GM23338 (cell line): ENCODE measurements around the gene CNTNAP2. TPM values are rescaled to one million over a fixed set of nuclear protein-coding genes. Genes with fewer than 3 reads are reported as not detected.

Source experiments
- ATAC-seq: fragments of 200-7000 bp; cut with Tn5 transposase; 3 replicates; pipeline ENCODE4 v1.9.1; 2020
- DNase-seq: peaks from one replicate; pipeline ENCODE4 v3.0.0-alpha.2; 2015; ENCODE audit warnings: low spot score
- H2AFZ ChIP-seq: fragments of 200-600 bp; sonication (generic); 2 replicates; pipeline ENCODE4 v1.8.0; 2016; ENCODE audit warnings: antibody characterized with exemption, mild to moderate bottlenecking, moderate library complexity
- H3F3A ChIP-seq: fragments of 200-600 bp; sonication (generic); replicated peaks from 2 replicates; pipeline ENCODE4 v1.8.0; 2017; ENCODE audit warnings: antibody characterized with exemption, mixed run types, low read depth
- H3K27ac ChIP-seq: fragments of 200-600 bp; sonication (generic); 2 replicates; pipeline ENCODE4 v1.6.1; 2016; ENCODE audit warnings: low read depth
- H3K27me3 ChIP-seq: fragments of 200-600 bp; sonication (generic); 2 replicates; pipeline ENCODE4 v1.8.0; 2016; ENCODE audit warnings: mild to moderate bottlenecking, mixed run types, moderate library complexity; ENCODE audit not compliant: insufficient read depth
- H3K36me3 ChIP-seq: fragments of 200-600 bp; sonication (generic); 2 replicates; pipeline ENCODE4 v1.8.0; 2016; ENCODE audit warnings: mild to moderate bottlenecking; ENCODE audit not compliant: insufficient read depth
- H3K4me1 ChIP-seq: fragments of 200-600 bp; sonication (generic); 2 replicates; pipeline ENCODE4 v1.8.0; 2016; ENCODE audit warnings: mild to moderate bottlenecking, moderate library complexity; ENCODE audit not compliant: insufficient read depth
- H3K4me2 ChIP-seq: fragments of 200-600 bp; sonication (generic); 2 replicates; pipeline ENCODE4 v1.7.1; 2017; ENCODE audit warnings: mixed run types
- H3K4me3 ChIP-seq: fragments of 200-600 bp; sonication (generic); 2 replicates; pipeline ENCODE4 v1.6.1; 2016; ENCODE audit warnings: mixed run types
- H3K79me2 ChIP-seq: fragments of 200-600 bp; sonication (generic); replicated peaks from 2 replicates; pipeline ENCODE4 v1.8.0; 2017; ENCODE audit warnings: mild to moderate bottlenecking; ENCODE audit not compliant: insufficient read depth
- H3K9me2 ChIP-seq: fragments of 200-600 bp; sonication (generic); 2 replicates; pipeline ENCODE4 v1.8.0; 2017; ENCODE audit not compliant: insufficient read depth
- H4K20me1 ChIP-seq: fragments of 200-600 bp; sonication (generic); replicated peaks from 2 replicates; pipeline ENCODE4 v1.8.0; 2017; ENCODE audit warnings: mild to moderate bottlenecking; ENCODE audit not compliant: insufficient read depth
- H3K27ac Mint-ChIP-seq: 2 replicates; pipeline ENCODE4 v1.8.0; 2020; ENCODE audit warnings: inconsistent platforms, mild to moderate bottlenecking, moderate library complexity, mixed read lengths
- H3K27me3 Mint-ChIP-seq: 3 replicates; pipeline ENCODE4 v1.8.0; 2022; ENCODE audit warnings: low read depth, mild to moderate bottlenecking, moderate library complexity, mixed read lengths, inconsistent platforms; ENCODE audit not compliant: insufficient read depth, poor library complexity
- H3K36me3 Mint-ChIP-seq: 3 replicates; pipeline ENCODE4 v1.8.0; 2021; ENCODE audit warnings: low read depth, mild to moderate bottlenecking, inconsistent platforms, moderate library complexity, mixed read lengths
- H3K4me1 Mint-ChIP-seq: 3 replicates; pipeline ENCODE4 v1.8.0; 2020; ENCODE audit warnings: mild to moderate bottlenecking, inconsistent platforms, mixed read lengths
- H3K4me3 Mint-ChIP-seq: 3 replicates; pipeline ENCODE4 v1.8.0; 2021; ENCODE audit warnings: moderate library complexity, mild to moderate bottlenecking, inconsistent platforms, mixed read lengths
- H3K9me3 Mint-ChIP-seq: 3 replicates; pipeline ENCODE4 v1.8.0; 2020; ENCODE audit warnings: moderate library complexity, mild to moderate bottlenecking, inconsistent platforms, mixed read lengths
- CTCF ChIP-seq, 2 experiments: fragments of 200-600 bp in 1 of 2; sonication (generic) in 1 of 2; conservative IDR thresholded peaks; 2 replicates each; pipeline versions ENCODE4 v1.5.1 to v1.6.1; 2016 to 2017; ENCODE audit warnings: antibody characterized with exemption in 2 of 2, low read depth in 2 of 2, mild to moderate bottlenecking in 2 of 2, moderate library complexity in 1 of 2
- EZH2phosphoT487 ChIP-seq: fragments of 200-600 bp; sonication (generic); IDR thresholded peaks from one replicate; pipeline ENCODE4 v1.8.1; 2018; ENCODE audit warnings: antibody characterized with exemption; ENCODE audit not compliant: unreplicated experiment
- JUNB ChIP-seq: IDR thresholded peaks from one replicate; pipeline ENCODE4 v1.6.1; 2016; ENCODE audit warnings: antibody characterized with exemption; ENCODE audit not compliant: unreplicated experiment
- REST ChIP-seq: IDR thresholded peaks from one replicate; pipeline ENCODE4 v1.6.1; 2018; ENCODE audit warnings: antibody characterized with exemption; ENCODE audit not compliant: unreplicated experiment
- STAT1 ChIP-seq: IDR thresholded peaks from one replicate; pipeline ENCODE4 v1.6.1; 2016; ENCODE audit warnings: antibody characterized with exemption; ENCODE audit not compliant: unreplicated experiment
- ZNF114 ChIP-seq: fragments of 250-450 bp; sonication (Bioruptor Pico); IDR thresholded peaks from 2 replicates; pipeline ENCODE4 v1.5.0; 2020; ENCODE audit warnings: mild to moderate bottlenecking, moderate library complexity
- ZNF331 ChIP-seq: fragments of 250-450 bp; sonication (Bioruptor Pico); IDR thresholded peaks from 2 replicates; pipeline ENCODE4 v1.5.0; 2020; ENCODE audit warnings: low read depth, mild to moderate bottlenecking, moderate library complexity
- ZNF462 ChIP-seq: fragments of 250-450 bp; sonication (Bioruptor Pico); IDR thresholded peaks from 2 replicates; pipeline ENCODE4 v1.5.0; 2020; ENCODE audit warnings: mild to moderate bottlenecking, moderate library complexity
- polyA plus RNA-seq: library from polyadenylated mRNA; unstranded; fragments of >200 nt; fragmentation: Nextera tagmentation; extraction: Ambion mirVana; gene quantifications from 2 replicates; pipeline ENCODE4 v1.2.1, GENCODE V29; 2016
- total RNA-seq: library from RNA; depleted of rRNA; stranded (reverse); fragments of >200 nt; shearing (Covaris generic); gene quantifications from 2 replicates; pipeline ENCODE4 v1.2.3, GENCODE V29; 2014
- TF ChIP-seq, protein P1 (sequence below): IDR thresholded peaks from 2 replicates; pipeline ENCODE4 v1.6.1; 2016; ENCODE audit warnings: antibody characterized with exemption

CNTNAP2 gene
- total and polyA plus RNA-seq, 2 experiments from 2014 or later: 38.2 to 61.3 TPM

DNA sequence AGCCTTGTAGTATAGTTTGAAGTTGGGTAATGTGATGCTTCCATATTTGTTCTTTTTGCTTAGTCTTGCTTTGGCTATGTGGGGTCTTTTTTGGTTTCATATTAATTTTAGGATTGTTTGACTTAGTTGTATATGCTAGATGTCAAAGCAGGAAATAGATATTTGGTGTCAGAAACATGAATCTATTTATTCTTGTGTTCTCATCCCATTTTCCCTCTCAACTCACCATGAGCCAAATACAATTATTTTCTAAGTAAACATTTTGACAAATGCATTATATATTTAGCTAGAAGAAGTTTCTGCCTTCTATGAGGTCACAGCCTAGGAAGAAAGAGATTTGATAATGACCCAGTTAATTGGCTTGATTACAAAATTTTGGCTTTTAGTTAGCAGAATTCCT, 1313.4 kb downstream of the CNTNAP2 start:
- DNase-seq: no peak
- no peaks in the 10 kb centered on the region for H3F3A ChIP-seq
- H3K27ac Mint-ChIP-seq: no peak overlapping the region
- no peak overlapping the region for H3K4me3 Mint-ChIP-seq
- no peak overlapping the region for H2AFZ ChIP-seq
- H3K4me1 Mint-ChIP-seq: no peaks in the 10 kb centered on the region
- H3K27ac ChIP-seq: no peak overlapping the region
- H3K4me1 ChIP-seq: no peaks in the 10 kb centered on the region
- peaks cover 7% of the 10 kb centered on the region for H3K27me3 Mint-ChIP-seq
- no peaks in the 10 kb centered on the region for H3K36me3 ChIP-seq
- H3K27me3 ChIP-seq: peaks cover 31% of the 10 kb centered on the region
- TF ChIP-seq ZNF462: no peak
- TF ChIP-seq STAT1: no peak
- TF ChIP-seq REST: no peak
- TF ChIP-seq EZH2phosphoT487: no peak
- no peak for TF ChIP-seq JUNB
- no peak for TF ChIP-seq ZNF114 (CRISPR knock-in tag)
- TF ChIP-seq CTCF (conservative IDR thresholded peaks at IDR 0.05; ENCODE audit: low read depth in 2 of 2): no peak
- TF ChIP-seq, protein P1, sequence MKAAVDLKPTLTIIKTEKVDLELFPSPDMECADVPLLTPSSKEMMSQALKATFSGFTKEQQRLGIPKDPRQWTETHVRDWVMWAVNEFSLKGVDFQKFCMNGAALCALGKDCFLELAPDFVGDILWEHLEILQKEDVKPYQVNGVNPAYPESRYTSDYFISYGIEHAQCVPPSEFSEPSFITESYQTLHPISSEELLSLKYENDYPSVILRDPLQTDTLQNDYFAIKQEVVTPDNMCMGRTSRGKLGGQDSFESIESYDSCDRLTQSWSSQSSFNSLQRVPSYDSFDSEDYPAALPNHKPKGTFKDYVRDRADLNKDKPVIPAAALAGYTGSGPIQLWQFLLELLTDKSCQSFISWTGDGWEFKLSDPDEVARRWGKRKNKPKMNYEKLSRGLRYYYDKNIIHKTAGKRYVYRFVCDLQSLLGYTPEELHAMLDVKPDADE: no peak
- TF ChIP-seq ZNF331 (CRISPR knock-in tag): no peak
- H3K9me3 Mint-ChIP-seq: peaks cover 34% of the 10 kb centered on the region
- no peaks in the 10 kb centered on the region for H4K20me1 ChIP-seq
- no peak overlapping the region for H3K4me3 ChIP-seq
- peaks cover 3% of the 10 kb centered on the region; the same call in 2 of the 3 replicates for H3K36me3 Mint-ChIP-seq
- ATAC-seq: no peak
- 0 out of 2 replicates have a peak, but pooled peaks cover 3% of the 10 kb centered on the region for H3K9me2 ChIP-seq
- H3K4me2 ChIP-seq: no peak overlapping the region
- H3K79me2 ChIP-seq: no peaks in the 10 kb centered on the region
